Endothelial cell of umbilical vein (primary cell): Measurements from ENCODE around the gene CBX2. TPM values are rescaled to one million over a fixed set of nuclear protein-coding genes. Genes with fewer than 3 reads are reported as not detected.

ENCODE experiments used
- BruUV-seq: library from RNA; stranded (reverse); fragments of 400-500 nt; replicated peaks from 2 replicates; lab custom pipeline; 2021; lab: Mats Ljungman, UMichigan
- CTCF ChIA-PET: fragments of 300-600, 350-600 bp; sonication (Branson Sonifier 250); formaldehyde crosslinking; loops from one replicate; lab custom pipeline; 2021; ENCODE audit warnings: antibody characterized with exemption, inconsistent platforms; lab: Charles Lee
- POLR2A ChIA-PET: fragments of 300-600, 350-600 bp; sonication (Branson Sonifier 250); formaldehyde crosslinking; loops from one replicate; lab custom pipeline; 2021; ENCODE audit warnings: antibody characterized with exemption, inconsistent platforms; lab: Charles Lee
- DNase-seq: peaks from one replicate; pipeline ENCODE4 v3.0.0-alpha.2; 2011; ENCODE audit warnings: low read depth, low spot score
- FAIRE-seq: peaks from 2 replicates; lab custom pipeline; 2011; peaks lifted over from hg19 to GRCh38; lab: Jason Lieb, UNC
- H2AFZ ChIP-seq: 2 replicates; pipeline ENCODE4 v1.6.0; 2012; ENCODE audit warnings: low read depth, low read length, control low read depth, inconsistent platforms
- H3K27ac ChIP-seq: 2 replicates; pipeline ENCODE4 v1.5.1; 2011; ENCODE audit warnings: low read depth, mild to moderate bottlenecking, control low read depth, low read length, moderate library complexity; ENCODE audit not compliant: insufficient read depth
- H3K27me3 ChIP-seq, 2 experiments: 2 replicates each; pipeline versions ENCODE4 v1.6.0 to v1.6.1; 2011; ENCODE audit warnings: low read length in 2 of 2, mixed read lengths in 1 of 2; ENCODE audit not compliant: control insufficient read depth in 2 of 2, insufficient read depth in 2 of 2
- H3K36me3 ChIP-seq, 2 experiments: 2 replicates in 1 of 2; 3 replicates in 1 of 2; pipeline ENCODE4 v1.5.1; 2011; ENCODE audit warnings: low read length in 2 of 2, mild to moderate bottlenecking in 1 of 2, moderate library complexity in 1 of 2; ENCODE audit not compliant: control insufficient read depth in 2 of 2, insufficient read depth in 2 of 2; ENCODE audit errors: extremely low read depth in 1 of 2
- H3K4me1 ChIP-seq: 3 replicates; pipeline ENCODE4 v1.5.1; 2011; ENCODE audit warnings: mild to moderate bottlenecking, low read length; ENCODE audit not compliant: control insufficient read depth, insufficient read depth; ENCODE audit errors: extremely low read depth
- H3K4me2 ChIP-seq: 2 replicates; pipeline ENCODE4 v1.6.1; 2011; ENCODE audit warnings: low read length, control low read depth, mixed read lengths; ENCODE audit not compliant: insufficient read depth
- H3K4me3 ChIP-seq, 3 experiments: fragments of 200-600 bp in 1 of 3; sonication (generic), shearing (Covaris generic) in 1 of 3; replicated peaks in 1 of 3; 2 replicates each; pipeline ENCODE4 v1.5.1; 2011 to 2016; ENCODE audit warnings: control low read depth in 3 of 3, low read length in 3 of 3, mild to moderate bottlenecking in 2 of 3, inconsistent platforms in 1 of 3, low read depth in 1 of 3, moderate library complexity in 1 of 3; ENCODE audit not compliant: insufficient read depth in 1 of 3
- H3K79me2 ChIP-seq: 2 replicates; pipeline ENCODE4 v1.6.0; 2012; ENCODE audit warnings: low read length, inconsistent platforms; ENCODE audit not compliant: control insufficient read depth, insufficient read depth
- H3K9ac ChIP-seq: replicated peaks from 2 replicates; pipeline ENCODE3; 2011; ENCODE audit warnings: low read length, control low read depth; ENCODE audit not compliant: insufficient read depth; ENCODE audit errors: extremely low read depth
- H3K9me1 ChIP-seq: replicated peaks from 3 replicates; pipeline ENCODE4 v1.6.0; 2011; ENCODE audit warnings: mild to moderate bottlenecking, low read length; ENCODE audit not compliant: control insufficient read depth, insufficient read depth; ENCODE audit errors: extremely low read depth
- H3K9me3 ChIP-seq: replicated peaks from 2 replicates; pipeline ENCODE4 v1.5.1; 2012; ENCODE audit warnings: low read length, inconsistent platforms; ENCODE audit not compliant: control insufficient read depth, insufficient read depth
- H4K20me1 ChIP-seq: replicated peaks from 2 replicates; pipeline ENCODE3; 2011; ENCODE audit warnings: mild to moderate bottlenecking, low read length; ENCODE audit not compliant: control insufficient read depth, insufficient read depth; ENCODE audit errors: extremely low read depth
- CTCF ChIP-seq, 2 donors: IDR thresholded peaks; 1 replicate in 1 of 2; 2 replicates in 1 of 2; pipeline ENCODE4 v1.5.1; 2011; ENCODE audit warnings: low read length in 2 of 2, mild to moderate bottlenecking in 2 of 2, moderate library complexity in 2 of 2, control low read depth in 1 of 2, inconsistent platforms in 1 of 2, low read depth in 1 of 2; ENCODE audit not compliant: insufficient read depth in 1 of 2; ENCODE audit errors: extremely low read depth in 1 of 2
- EZH2 ChIP-seq: IDR thresholded peaks from 2 replicates; pipeline ENCODE4 v1.6.1; 2012; ENCODE audit warnings: borderline replicate concordance, low read depth, mild to moderate bottlenecking, moderate library complexity, low read length, inconsistent platforms; ENCODE audit not compliant: severe bottlenecking
- FOS ChIP-seq: IDR thresholded peaks from 2 replicates; pipeline ENCODE4 v1.6.1; 2011; ENCODE audit warnings: mild to moderate bottlenecking, low read length, moderate library complexity, borderline replicate concordance; ENCODE audit not compliant: insufficient read depth
- GATA2 ChIP-seq: IDR thresholded peaks from 2 replicates; pipeline ENCODE4 v1.7.0; 2011; ENCODE audit warnings: low read depth, mild to moderate bottlenecking, moderate library complexity, mixed read lengths, low read length; ENCODE audit not compliant: insufficient read length, insufficient read depth
- JUN ChIP-seq: IDR thresholded peaks from 2 replicates; pipeline ENCODE4 v1.6.1; 2011; ENCODE audit warnings: borderline replicate concordance, low read depth; ENCODE audit not compliant: insufficient read length, insufficient read depth
- MAX ChIP-seq: IDR thresholded peaks from 2 replicates; pipeline ENCODE4 v1.6.1; 2011; ENCODE audit not compliant: insufficient read depth, insufficient read length
- MYC ChIP-seq: IDR thresholded peaks from one replicate; pipeline ENCODE4 v1.6.1; 2011; ENCODE audit warnings: mild to moderate bottlenecking, low read depth, low read length
- POLR2A ChIP-seq: IDR thresholded peaks from 2 replicates; pipeline ENCODE4 v1.6.1; 2012; ENCODE audit warnings: low read depth, mild to moderate bottlenecking, control low read depth, low read length
- POLR2AphosphoS5 ChIP-seq: IDR thresholded peaks from 2 replicates; pipeline ENCODE4 v1.6.1; 2012; ENCODE audit warnings: low read depth, mild to moderate bottlenecking, control low read depth, low read length, moderate library complexity; ENCODE audit not compliant: insufficient read depth
- dilution Hi-C: fragments of 300-500 bp; cut with MboI; formaldehyde crosslinking; loops from one replicate; pipeline ENCODE4 v1.15.0; 2019; ENCODE audit warnings: low sequenced_read_pairs; ENCODE audit not compliant: extremely low pct_ligation_motif_present
- intact Hi-C: fragments of 100-400 bp; cut with micrococcal nuclease; formaldehyde crosslinking; loops from one replicate; pipeline ENCODE4 v1.10.0; 2022
- polyA plus RNA-seq, 4 experiments: library from polyadenylated mRNA; depleted of rRNA in 3 of 4; stranded (reverse) in 3 of 4; unstranded in 1 of 4; fragments of >200 nt; gene quantifications; 2 replicates each; pipeline versions ENCODE4 v1.2.1 to v1.2.3, GENCODE V29; 2011 to 2012; ENCODE audit warnings: missing spikeins in 1 of 4
- total RNA-seq: library from RNA; stranded (reverse); gene quantifications from 2 replicates; pipeline ENCODE4 v1.2.3, GENCODE V29; 2021

CBX2 gene
- total and polyA plus RNA-seq, 2 donors (not counting 3 experiments of a cell fraction or from before 2014, with no cell fraction given), result 10.5 to 20.0 TPM

GRCh38 chr17:79793924-79794304 is 16.0 kb downstream of the CBX2 start:
- peak; percentile 39 for DNase-seq
- dilution Hi-C loops, result no loop called here
- H3K27ac ChIP-seq, result no peak overlapping the region
- H3K4me1 ChIP-seq, result peaks cover 19% of the 10 kb centered on the region
- H3K4me2 ChIP-seq, result no peak overlapping the region
- no peak overlapping the region for H2AFZ ChIP-seq
- no peak for FAIRE-seq
- no peaks in the 10 kb centered on the region for H3K36me3 ChIP-seq
- ChIA-PET CTCF (interaction anchor here (1.0 to 2.2 kb wide), 2 partner anchors 18 to 48 kb away, joined by 3 to 10 read pairs; no protein-coding TSS in a partner anchor), POLR2A (no interaction called here)
- H3K9ac ChIP-seq, result no peak overlapping the region
- no peaks in the 10 kb centered on the region for H3K79me2 ChIP-seq
- peaks cover 39 to 60% of the 10 kb centered on the region in 2 experiments for H3K27me3 ChIP-seq
- TF ChIP-seq CTCF (IDR thresholded peaks at IDR 0.05; ENCODE audit: extremely low read depth in 1 of 2, insufficient read depth in 1 of 2, low read depth in 1 of 2, low read length in 2 of 2) (no peak), MYC (no peak), MAX (no peak), FOS (no peak), EZH2 (no peak), POLR2A (no peak), GATA2 (no peak), JUN (no peak), POLR2AphosphoS5 (no peak)
- no peak overlapping the region for H3K4me3 ChIP-seq
- H4K20me1 ChIP-seq, result no peaks in the 10 kb centered on the region
- H3K9me3 ChIP-seq, result no peaks in the 10 kb centered on the region
- H3K9me1 ChIP-seq, result no peaks in the 10 kb centered on the region
- BruUV-seq, result no TSS peak
- intact Hi-C loops, result no loop called here
